GM18858 (cell line): ENCODE measurements around the gene YIPF1.
"Not testable (repeated sequence)": the region's sequence is repeated elsewhere in the genome, so short reads cannot be mapped to it uniquely, and the experiment has no call there.

Experiments
- ATAC-seq: cut with Tn5 transposase; IDR thresholded peaks from one replicate; pipeline ENCODE4 v1.9.1; 2021; ENCODE audit not compliant: unreplicated experiment

YIPF1 gene

GRCh38 chr1:53847980-53848379 lies 41.6 kb downstream of the YIPF1 start:
- ATAC-seq, result no peak

DNA sequence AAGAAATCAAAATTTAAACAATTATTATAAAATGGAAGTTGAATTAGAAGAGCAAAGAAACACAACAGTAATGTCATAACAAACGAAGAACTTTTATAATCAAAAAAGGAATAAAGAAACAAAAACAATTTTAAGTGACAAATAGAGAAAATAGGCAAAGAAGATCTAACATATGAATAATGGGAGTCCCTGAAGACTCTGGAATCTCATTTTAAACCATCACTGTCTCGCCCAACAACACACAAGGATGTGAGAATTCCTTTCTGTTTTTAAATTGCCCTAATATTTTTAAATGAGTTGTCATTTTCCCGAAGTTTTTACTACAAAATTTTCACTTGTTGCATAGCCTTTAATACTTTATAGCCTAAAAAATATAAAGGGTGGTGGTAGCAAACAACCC lies 47.2 kb downstream of the YIPF1 start:
- ATAC-seq, result no peak

- no peak for ATAC-seq
Measured at GRCh38 chr1:53838654-53838974, 51.0 kb downstream of the YIPF1 start.

DNA sequence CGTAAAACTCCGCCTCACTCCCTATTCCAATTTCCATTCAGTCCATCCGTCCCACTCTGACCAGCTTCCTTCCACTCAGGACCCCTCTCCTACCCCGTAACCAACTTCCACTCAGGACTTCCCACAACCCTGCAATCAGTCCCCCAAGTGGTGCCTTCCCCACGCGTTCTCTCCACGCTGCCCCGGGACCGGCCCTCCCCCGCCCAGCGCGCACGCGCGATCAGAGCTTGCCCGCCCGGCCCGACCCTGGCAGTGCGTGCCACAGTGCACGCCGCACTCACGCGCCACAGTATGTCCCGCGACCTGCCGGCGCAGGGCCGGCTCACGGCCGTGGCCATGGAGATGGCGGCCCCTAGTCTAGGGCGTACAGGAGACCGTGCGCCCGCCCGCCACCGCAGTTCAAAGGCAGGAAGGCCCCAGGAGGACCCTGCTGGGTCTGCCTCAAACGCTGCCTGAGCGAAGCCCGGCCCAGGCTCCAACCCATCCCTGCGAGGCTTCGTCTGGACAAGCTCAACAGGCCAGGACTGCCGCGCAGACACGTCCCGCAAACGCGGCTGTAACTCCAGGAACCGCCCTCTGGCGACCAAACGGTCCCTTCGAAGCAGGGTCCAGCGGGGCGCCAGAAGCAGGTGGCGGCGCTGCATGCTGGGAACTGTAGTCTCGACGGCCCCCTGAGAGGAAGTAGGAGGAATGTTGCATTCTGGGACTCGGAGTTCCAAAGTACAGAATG lies 51.5 kb downstream of the YIPF1 start, which contains the start of gene NDC1:
Gene NDC1 (minus strand): TSS at position 373 of the 730 bp plus-strand sequence. CDS start 35 bp downstream, at position 338.
- ATAC-seq, result peak; percentile 71

DNA sequence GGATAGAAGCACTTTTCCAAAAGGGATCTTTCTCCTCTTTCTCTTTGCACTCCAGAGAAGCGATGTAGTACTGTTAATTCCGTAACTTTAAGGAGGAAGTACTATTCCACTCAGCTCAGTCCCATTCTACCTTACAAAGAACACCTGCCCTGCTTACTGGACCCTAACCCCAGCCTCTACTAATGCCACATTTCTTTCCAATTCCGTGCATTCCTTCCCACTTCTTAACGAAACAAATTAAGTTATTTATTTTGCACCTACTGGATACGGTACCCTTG lies 52.0 kb downstream of the YIPF1 start:
- ATAC-seq, result no peak

DNA sequence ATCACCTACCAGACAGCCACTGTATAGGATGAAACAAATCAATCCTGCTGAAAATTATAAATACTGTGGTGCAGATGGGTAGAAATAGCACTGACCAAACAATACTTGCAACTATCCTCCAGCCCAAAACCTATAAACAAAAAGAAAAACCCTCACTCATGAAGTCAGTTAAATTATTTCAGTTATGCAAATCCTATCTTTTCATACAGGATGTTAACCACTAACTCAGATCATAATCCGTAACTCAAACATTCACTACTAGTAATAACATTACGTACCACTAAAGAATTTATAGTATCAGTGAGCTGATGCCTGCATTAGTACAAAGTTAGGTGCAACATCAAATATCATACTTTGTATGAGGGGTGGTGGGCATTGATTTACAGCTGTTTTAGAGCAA lies 54.1 kb downstream of the YIPF1 start:
- ATAC-seq, result no peak

GRCh38 chr1:53834776-53835175 lies 54.8 kb downstream of the YIPF1 start:
- ATAC-seq, result no peak

GRCh38 chr1:53833393-53833792 lies 56.2 kb downstream of the YIPF1 start:
- no peak for ATAC-seq

GRCh38 chr1:53826367-53826766 lies 63.2 kb downstream of the YIPF1 start:
- ATAC-seq, result no peak

DNA sequence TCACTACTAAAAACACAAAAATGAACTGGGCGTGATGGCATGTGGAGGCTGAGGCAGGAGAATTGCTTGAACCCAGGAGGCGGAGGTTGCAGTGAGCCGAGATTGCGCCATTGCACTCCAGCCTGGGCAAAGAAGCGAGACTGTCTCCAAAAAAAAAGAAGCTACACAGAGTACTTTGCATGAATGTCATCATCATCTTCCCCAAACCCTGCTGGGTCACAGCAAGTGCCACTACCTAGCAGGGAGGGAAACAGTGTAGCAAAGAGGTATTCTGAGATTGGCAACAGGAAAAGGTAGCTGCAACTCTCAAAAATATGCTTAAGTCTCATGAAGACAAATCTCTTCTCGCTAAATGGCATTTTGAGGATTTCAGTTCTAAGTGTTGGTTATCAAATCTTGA lies 64.3 kb downstream of the YIPF1 start:
- ATAC-seq, result no peak

DNA sequence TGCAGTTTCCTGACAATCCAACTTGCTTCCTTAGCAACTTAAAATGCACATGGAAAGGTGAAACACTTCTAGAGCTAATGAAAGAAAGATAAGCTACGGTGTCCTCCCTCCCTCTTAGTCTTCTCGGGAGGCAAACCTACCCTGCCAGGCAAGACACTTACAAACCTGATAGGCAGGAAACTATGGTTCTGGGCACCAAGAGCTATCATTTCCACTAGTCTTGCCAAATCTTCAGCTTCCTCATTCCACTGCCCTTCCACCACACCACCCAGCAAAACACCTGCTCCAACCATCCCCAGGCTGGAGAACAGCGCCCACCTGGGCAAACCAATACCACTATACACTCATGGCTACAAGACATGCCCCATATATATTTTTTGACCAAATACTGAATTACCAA lies 66.7 kb downstream of the YIPF1 start:
- no peak for ATAC-seq

DNA sequence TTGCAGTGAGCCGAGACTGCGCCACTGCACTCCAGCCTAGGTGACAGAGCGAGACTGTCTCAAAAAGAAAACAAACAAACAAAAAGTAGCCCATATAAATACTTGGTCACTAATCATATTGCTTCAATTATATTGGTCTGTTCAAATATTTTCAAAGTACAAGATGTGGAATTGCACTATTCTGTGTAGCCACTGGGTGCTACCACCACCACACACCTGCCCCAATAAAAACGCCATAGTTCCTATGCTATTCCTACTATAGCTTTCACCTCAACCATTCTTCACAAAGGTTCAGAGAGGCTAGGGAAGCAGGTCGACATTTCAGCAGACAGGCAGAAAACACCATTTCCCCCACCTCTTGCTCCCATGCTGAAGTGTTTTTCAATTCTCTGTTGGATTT lies 68.2 kb downstream of the YIPF1 start:
- no peak for ATAC-seq

DNA sequence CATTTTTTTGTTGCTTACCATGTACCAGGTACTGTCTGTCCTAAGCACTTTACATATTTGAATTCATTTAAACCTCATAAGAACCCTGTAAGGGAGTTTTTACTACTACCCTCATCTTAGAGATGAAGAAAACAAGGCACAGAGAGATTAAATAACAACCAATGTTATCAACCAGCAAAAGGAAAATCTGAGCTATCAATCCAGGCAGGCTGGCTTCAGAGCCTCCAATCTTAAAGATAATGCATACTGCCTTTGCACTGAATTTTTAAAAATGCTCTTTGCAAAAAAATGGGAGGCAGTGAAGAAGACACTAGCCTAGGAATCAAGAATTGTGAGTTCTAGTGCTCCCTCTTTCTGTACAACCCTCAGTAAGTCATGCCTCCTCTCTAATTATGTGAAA lies 70.2 kb downstream of the YIPF1 start:
- no peak for ATAC-seq

DNA sequence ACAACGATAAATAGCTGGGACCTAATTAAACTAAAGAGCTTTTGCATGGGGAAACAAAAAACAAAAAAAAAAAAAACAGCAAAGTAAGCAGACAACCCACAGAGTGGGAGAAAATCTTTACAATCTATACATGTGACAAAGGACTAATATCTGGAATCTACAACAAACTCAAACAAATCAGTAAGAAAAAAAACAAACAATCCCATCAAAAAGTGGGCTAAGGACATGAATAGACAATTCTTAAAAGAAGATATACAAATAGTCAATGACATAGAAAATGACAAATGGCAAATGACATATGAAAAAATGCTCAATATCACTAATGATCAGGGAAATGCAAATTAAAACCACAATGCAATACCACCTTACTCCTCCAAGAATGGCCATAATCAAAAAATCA lies 73.0 kb downstream of the YIPF1 start:
- not testable (repeated sequence) for ATAC-seq

GRCh38 chr1:53815484-53815883 lies 74.1 kb downstream of the YIPF1 start:
- not testable (repeated sequence) for ATAC-seq

- no peak for ATAC-seq
Measured at GRCh38 chr1:53811414-53811851, 78.2 kb downstream of the YIPF1 start.

DNA sequence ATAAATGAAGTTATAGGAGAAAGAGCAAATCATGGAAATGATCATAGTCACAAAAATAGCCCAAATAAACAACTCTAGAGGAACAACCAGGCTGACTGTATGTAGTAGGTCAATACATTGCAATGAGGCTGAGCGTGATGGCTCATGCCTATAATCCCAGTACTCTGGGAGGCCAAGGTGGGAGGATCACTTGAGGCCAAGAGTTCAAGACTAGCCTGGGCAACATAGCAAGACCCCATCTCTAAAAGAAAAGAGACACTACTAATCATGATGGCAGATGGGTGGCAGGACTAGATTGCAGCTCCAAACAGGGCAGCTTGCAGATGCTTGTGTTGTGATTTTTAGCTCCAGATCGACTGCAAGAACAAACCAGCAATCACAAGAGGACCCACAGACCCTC lies 79.1 kb downstream of the YIPF1 start:
- no peak for ATAC-seq

- no peak for ATAC-seq
Measured at GRCh38 chr1:53810007-53810406, 79.6 kb downstream of the YIPF1 start.

- no peak for ATAC-seq
Measured at GRCh38 chr1:53807916-53808315, 81.7 kb downstream of the YIPF1 start.

- ATAC-seq, result no peak
Measured at GRCh38 chr1:53804791-53805505, 84.6 kb downstream of the YIPF1 start.

GRCh38 chr1:53804181-53804580 lies 85.4 kb downstream of the YIPF1 start:
- no peak for ATAC-seq
